WTC11 (cell line): ENCODE measurements around the gene NFKBIE. TPM values are rescaled to one million over a fixed set of nuclear protein-coding genes. Genes with fewer than 3 reads are reported as not detected.

Experiments used
- ATAC-seq: fragments of 200-7000 bp; cut with Tn5 transposase; 2 replicates; pipeline ENCODE4 v1.10.0; 2021; ENCODE audit warnings: mild to moderate bottlenecking, moderate library complexity
- CTCF ChIA-PET: fragments of 300-600 bp; sonication (Branson Sonifier 250); formaldehyde crosslinking; loops from one replicate; lab custom pipeline; 2021; ENCODE audit warnings: antibody characterized with exemption; lab: Charles Lee
- POLR2A ChIA-PET: fragments of 350-600 bp; sonication (Branson Sonifier 250); formaldehyde crosslinking; loops from one replicate; lab custom pipeline; 2021; ENCODE audit warnings: antibody characterized with exemption; lab: Charles Lee
- DNase-seq: peaks from one replicate; pipeline ENCODE4 v3.0.0; 2021; ENCODE audit warnings: low spot score
- H3K27ac Mint-ChIP-seq: 2 replicates; pipeline ENCODE4 v1.8.0; 2021; ENCODE audit warnings: mixed read lengths
- H3K27me3 Mint-ChIP-seq: 2 replicates; pipeline ENCODE4 v1.8.0; 2021; ENCODE audit warnings: low read depth, mild to moderate bottlenecking, moderate library complexity, mixed read lengths
- H3K36me3 Mint-ChIP-seq: 2 replicates; pipeline ENCODE4 v1.8.0; 2021; ENCODE audit warnings: mixed read lengths
- H3K4me1 Mint-ChIP-seq: 2 replicates; pipeline ENCODE4 v1.8.0; 2022; ENCODE audit warnings: mixed read lengths
- H3K4me3 Mint-ChIP-seq: 2 replicates; pipeline ENCODE4 v1.8.0; 2021; ENCODE audit warnings: mild to moderate bottlenecking, moderate library complexity, mixed read lengths
- H3K9me3 Mint-ChIP-seq: 2 replicates; pipeline ENCODE4 v1.8.0; 2021; ENCODE audit warnings: mixed read lengths
- FOXJ3 ChIP-seq: sonication (generic); formaldehyde crosslinking; IDR thresholded peaks from 2 replicates; pipeline ENCODE4 v1.9.0; 2021; ENCODE audit warnings: missing genetic modification reagents, mild to moderate bottlenecking, borderline replicate concordance
- MXD4 ChIP-seq: fragments of 250-450 bp; sonication (Bioruptor Pico); IDR thresholded peaks from 2 replicates; pipeline ENCODE4 v1.8.0; 2021; ENCODE audit warnings: mild to moderate bottlenecking, moderate library complexity, borderline replicate concordance
- NFATC4 ChIP-seq: fragments of 250-450 bp; sonication (Bioruptor Pico); IDR thresholded peaks from 2 replicates; pipeline ENCODE4 v1.9.0; 2021; ENCODE audit warnings: mild to moderate bottlenecking
- RORB ChIP-seq: fragments of 250-450 bp; sonication (Bioruptor Pico); IDR thresholded peaks from 2 replicates; pipeline ENCODE4 v1.9.0; 2021; ENCODE audit warnings: mild to moderate bottlenecking
- SP1 ChIP-seq: sonication (generic); formaldehyde crosslinking; conservative IDR thresholded peaks from 2 replicates; pipeline ENCODE4 v1.8.1; 2022; ENCODE audit warnings: missing genetic modification reagents
- TEAD1 ChIP-seq: sonication (generic); formaldehyde crosslinking; IDR thresholded peaks from 2 replicates; pipeline ENCODE4 v1.8.0; 2022; ENCODE audit warnings: mild to moderate bottlenecking, missing genetic modification reagents
- ZNF121 ChIP-seq: sonication (generic); formaldehyde crosslinking; IDR thresholded peaks from 2 replicates; pipeline ENCODE4 v1.8.0; 2023; ENCODE audit warnings: missing genetic modification reagents
- ZNF232 ChIP-seq: sonication (generic); formaldehyde crosslinking; IDR thresholded peaks from 2 replicates; pipeline ENCODE4 v1.8.0; 2022; ENCODE audit warnings: mild to moderate bottlenecking, missing genetic modification reagents
- ZNF317 ChIP-seq: sonication (generic); formaldehyde crosslinking; IDR thresholded peaks from 2 replicates; pipeline ENCODE4 v1.8.1; 2023; ENCODE audit warnings: low read depth, mild to moderate bottlenecking, moderate library complexity, missing genetic modification reagents, borderline replicate concordance
- total RNA-seq: library from RNA; stranded (reverse); gene quantifications from 3 replicates; pipeline ENCODE4 v1.2.3, GENCODE V29; 2021
- TF ChIP-seq, protein P1 (sequence below): sonication (generic); formaldehyde crosslinking; IDR thresholded peaks from 2 replicates; pipeline ENCODE4 v1.8.0; 2022; ENCODE audit warnings: missing genetic modification reagents
- TF ChIP-seq, protein P2 (sequence below): sonication (generic); formaldehyde crosslinking; IDR thresholded peaks from 2 replicates; pipeline ENCODE4 v1.8.1; 2023; ENCODE audit warnings: mild to moderate bottlenecking, missing genetic modification reagents, moderate library complexity
- TF ChIP-seq, protein P3 (sequence below): fragments of 250-450 bp; sonication (Bioruptor Pico); IDR thresholded peaks from 2 replicates; pipeline ENCODE4 v1.9.0; 2021; ENCODE audit warnings: mild to moderate bottlenecking
- TF ChIP-seq, protein P4 (sequence below): sonication (generic); formaldehyde crosslinking; IDR thresholded peaks from 2 replicates; pipeline ENCODE4 v1.8.1; 2023; ENCODE audit warnings: mild to moderate bottlenecking, moderate library complexity, missing genetic modification reagents
- TF ChIP-seq, protein P5 (sequence below): sonication (generic); formaldehyde crosslinking; IDR thresholded peaks from 2 replicates; pipeline ENCODE4 v1.8.1; 2022; ENCODE audit warnings: mild to moderate bottlenecking, missing genetic modification reagents, moderate library complexity, borderline replicate concordance
- TF ChIP-seq, protein P6 (sequence below): sonication (generic); formaldehyde crosslinking; conservative IDR thresholded peaks from 2 replicates; pipeline ENCODE4 v1.8.1; 2022; ENCODE audit warnings: mild to moderate bottlenecking, missing genetic modification reagents
- TF ChIP-seq, protein P7 (sequence below): sonication (generic); formaldehyde crosslinking; IDR thresholded peaks from 2 replicates; pipeline ENCODE4 v1.8.1; 2023; ENCODE audit warnings: mild to moderate bottlenecking, missing genetic modification reagents, borderline replicate concordance

Gene NFKBIE
- total RNA-seq, 1 experiment from 2014 or later: 10.3 TPM

DNA sequence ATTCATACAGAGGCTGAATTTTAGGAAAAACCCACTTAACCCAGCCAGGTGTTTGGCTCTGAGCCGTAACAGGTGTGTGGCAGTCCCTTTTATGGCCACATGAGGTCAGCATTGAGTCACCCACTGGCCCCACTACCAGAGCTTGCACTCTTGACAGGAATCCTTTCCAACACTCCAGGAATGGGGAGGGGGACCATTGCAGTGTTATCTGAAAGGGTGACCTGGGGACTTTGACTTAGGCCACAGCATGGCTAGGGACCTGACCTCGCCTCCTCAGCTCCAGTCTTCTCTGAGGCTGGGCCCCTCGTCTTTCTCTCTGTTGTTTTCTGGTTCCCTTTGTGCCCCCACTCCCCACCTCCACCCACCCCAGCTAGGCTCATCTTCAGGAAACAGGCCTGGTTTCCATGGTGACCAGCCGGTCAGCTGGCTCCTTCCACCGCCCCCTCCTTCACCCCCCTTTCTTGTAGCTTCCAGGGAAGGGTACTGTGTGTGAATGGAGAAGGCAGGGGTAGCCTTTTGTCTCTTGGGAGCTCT is 2.8 kb upstream of the NFKBIE start (continued):
- TF ChIP-seq, protein P1, sequence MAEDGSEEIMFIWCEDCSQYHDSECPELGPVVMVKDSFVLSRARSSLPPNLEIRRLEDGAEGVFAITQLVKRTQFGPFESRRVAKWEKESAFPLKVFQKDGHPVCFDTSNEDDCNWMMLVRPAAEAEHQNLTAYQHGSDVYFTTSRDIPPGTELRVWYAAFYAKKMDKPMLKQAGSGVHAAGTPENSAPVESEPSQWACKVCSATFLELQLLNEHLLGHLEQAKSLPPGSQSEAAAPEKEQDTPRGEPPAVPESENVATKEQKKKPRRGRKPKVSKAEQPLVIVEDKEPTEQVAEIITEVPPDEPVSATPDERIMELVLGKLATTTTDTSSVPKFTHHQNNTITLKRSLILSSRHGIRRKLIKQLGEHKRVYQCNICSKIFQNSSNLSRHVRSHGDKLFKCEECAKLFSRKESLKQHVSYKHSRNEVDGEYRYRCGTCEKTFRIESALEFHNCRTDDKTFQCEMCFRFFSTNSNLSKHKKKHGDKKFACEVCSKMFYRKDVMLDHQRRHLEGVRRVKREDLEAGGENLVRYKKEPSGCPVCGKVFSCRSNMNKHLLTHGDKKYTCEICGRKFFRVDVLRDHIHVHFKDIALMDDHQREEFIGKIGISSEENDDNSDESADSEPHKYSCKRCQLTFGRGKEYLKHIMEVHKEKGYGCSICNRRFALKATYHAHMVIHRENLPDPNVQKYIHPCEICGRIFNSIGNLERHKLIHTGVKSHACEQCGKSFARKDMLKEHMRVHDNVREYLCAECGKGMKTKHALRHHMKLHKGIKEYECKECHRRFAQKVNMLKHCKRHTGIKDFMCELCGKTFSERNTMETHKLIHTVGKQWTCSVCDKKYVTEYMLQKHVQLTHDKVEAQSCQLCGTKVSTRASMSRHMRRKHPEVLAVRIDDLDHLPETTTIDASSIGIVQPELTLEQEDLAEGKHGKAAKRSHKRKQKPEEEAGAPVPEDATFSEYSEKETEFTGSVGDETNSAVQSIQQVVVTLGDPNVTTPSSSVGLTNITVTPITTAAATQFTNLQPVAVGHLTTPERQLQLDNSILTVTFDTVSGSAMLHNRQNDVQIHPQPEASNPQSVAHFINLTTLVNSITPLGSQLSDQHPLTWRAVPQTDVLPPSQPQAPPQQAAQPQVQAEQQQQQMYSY (CRISPR knock-in tag): no peak
- TF ChIP-seq, protein P2, sequence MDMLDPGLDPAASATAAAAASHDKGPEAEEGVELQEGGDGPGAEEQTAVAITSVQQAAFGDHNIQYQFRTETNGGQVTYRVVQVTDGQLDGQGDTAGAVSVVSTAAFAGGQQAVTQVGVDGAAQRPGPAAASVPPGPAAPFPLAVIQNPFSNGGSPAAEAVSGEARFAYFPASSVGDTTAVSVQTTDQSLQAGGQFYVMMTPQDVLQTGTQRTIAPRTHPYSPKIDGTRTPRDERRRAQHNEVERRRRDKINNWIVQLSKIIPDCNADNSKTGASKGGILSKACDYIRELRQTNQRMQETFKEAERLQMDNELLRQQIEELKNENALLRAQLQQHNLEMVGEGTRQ (CRISPR knock-in tag): no peak

DNA sequence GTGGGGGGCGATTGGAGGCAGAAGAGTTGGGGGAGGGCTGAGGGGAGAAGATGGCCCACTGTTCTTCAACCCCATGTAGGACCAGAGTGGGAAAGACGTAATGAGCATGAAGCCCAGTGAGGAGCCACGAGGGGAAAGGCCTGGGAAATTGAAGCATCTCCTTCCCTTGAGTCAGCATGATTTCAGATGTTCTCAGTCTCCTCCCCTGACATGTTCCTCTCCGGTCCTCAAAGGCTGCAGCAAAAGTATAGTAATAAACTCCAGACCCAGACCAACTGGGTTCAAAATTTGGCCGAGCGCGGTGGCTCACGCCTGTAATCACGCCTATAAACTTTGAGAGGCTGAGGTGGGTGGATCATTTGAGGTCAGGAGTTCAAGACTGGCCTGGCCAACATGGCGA is 1.9 kb upstream of the NFKBIE start:
- CTCF ChIA-PET: interaction anchor here (1.1 to 6.3 kb wide), 12 partner anchors 24 to 497 kb away, joined by 3 to 109 read pairs (median 8); partner anchors contain the start of genes AARS2, SPATS1 and VEGFA
- POLR2A ChIA-PET: no interaction called here
- Mint-ChIP-seq H3K4me3 (no peak overlapping the region), H3K27me3 (peaks cover 28% of the 10 kb centered on the region), H3K27ac (no peak overlapping the region), H3K36me3 (no peaks in the 10 kb centered on the region), H3K4me1 (peaks cover 52% of the 10 kb centered on the region), H3K9me3 (no peaks in the 10 kb centered on the region)
- ATAC-seq (no peak), DNase-seq (no peak)
- TF ChIP-seq RORB (CRISPR knock-in tag): no peak
- TF ChIP-seq FOXJ3 (CRISPR knock-in tag): no peak
- TF ChIP-seq, protein P3, sequence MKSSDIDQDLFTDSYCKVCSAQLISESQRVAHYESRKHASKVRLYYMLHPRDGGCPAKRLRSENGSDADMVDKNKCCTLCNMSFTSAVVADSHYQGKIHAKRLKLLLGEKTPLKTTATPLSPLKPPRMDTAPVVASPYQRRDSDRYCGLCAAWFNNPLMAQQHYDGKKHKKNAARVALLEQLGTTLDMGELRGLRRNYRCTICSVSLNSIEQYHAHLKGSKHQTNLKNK (CRISPR knock-in tag): no peak
- no peak for TF ChIP-seq TEAD1 (CRISPR knock-in tag)
- no peak for TF ChIP-seq ZNF317 (CRISPR knock-in tag)
- TF ChIP-seq, protein P4, sequence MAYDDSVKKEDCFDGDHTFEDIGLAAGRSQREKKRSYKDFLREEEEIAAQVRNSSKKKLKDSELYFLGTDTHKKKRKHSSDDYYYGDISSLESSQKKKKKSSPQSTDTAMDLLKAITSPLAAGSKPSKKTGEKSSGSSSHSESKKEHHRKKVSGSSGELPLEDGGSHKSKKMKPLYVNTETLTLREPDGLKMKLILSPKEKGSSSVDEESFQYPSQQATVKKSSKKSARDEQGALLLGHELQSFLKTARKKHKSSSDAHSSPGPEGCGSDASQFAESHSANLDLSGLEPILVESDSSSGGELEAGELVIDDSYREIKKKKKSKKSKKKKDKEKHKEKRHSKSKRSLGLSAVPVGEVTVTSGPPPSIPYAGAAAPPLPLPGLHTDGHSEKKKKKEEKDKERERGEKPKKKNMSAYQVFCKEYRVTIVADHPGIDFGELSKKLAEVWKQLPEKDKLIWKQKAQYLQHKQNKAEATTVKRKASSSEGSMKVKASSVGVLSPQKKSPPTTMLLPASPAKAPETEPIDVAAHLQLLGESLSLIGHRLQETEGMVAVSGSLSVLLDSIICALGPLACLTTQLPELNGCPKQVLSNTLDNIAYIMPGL: no peak
- TF ChIP-seq, protein P5, sequence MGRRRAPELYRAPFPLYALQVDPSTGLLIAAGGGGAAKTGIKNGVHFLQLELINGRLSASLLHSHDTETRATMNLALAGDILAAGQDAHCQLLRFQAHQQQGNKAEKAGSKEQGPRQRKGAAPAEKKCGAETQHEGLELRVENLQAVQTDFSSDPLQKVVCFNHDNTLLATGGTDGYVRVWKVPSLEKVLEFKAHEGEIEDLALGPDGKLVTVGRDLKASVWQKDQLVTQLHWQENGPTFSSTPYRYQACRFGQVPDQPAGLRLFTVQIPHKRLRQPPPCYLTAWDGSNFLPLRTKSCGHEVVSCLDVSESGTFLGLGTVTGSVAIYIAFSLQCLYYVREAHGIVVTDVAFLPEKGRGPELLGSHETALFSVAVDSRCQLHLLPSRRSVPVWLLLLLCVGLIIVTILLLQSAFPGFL: no peak
- TF ChIP-seq ZNF121: no peak
- no peak for TF ChIP-seq NFATC4
- no peak for TF ChIP-seq SP1 (CRISPR knock-in tag)
- TF ChIP-seq, protein P6, sequence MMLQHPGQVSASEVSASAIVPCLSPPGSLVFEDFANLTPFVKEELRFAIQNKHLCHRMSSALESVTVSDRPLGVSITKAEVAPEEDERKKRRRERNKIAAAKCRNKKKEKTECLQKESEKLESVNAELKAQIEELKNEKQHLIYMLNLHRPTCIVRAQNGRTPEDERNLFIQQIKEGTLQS (CRISPR knock-in tag): no peak
- TF ChIP-seq MXD4 (CRISPR knock-in tag): no peak
- TF ChIP-seq ZNF232: no peak
- TF ChIP-seq, protein P7, sequence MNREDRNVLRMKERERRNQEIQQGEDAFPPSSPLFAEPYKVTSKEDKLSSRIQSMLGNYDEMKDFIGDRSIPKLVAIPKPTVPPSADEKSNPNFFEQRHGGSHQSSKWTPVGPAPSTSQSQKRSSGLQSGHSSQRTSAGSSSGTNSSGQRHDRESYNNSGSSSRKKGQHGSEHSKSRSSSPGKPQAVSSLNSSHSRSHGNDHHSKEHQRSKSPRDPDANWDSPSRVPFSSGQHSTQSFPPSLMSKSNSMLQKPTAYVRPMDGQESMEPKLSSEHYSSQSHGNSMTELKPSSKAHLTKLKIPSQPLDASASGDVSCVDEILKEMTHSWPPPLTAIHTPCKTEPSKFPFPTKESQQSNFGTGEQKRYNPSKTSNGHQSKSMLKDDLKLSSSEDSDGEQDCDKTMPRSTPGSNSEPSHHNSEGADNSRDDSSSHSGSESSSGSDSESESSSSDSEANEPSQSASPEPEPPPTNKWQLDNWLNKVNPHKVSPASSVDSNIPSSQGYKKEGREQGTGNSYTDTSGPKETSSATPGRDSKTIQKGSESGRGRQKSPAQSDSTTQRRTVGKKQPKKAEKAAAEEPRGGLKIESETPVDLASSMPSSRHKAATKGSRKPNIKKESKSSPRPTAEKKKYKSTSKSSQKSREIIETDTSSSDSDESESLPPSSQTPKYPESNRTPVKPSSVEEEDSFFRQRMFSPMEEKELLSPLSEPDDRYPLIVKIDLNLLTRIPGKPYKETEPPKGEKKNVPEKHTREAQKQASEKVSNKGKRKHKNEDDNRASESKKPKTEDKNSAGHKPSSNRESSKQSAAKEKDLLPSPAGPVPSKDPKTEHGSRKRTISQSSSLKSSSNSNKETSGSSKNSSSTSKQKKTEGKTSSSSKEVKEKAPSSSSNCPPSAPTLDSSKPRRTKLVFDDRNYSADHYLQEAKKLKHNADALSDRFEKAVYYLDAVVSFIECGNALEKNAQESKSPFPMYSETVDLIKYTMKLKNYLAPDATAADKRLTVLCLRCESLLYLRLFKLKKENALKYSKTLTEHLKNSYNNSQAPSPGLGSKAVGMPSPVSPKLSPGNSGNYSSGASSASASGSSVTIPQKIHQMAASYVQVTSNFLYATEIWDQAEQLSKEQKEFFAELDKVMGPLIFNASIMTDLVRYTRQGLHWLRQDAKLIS (CRISPR knock-in tag): no peak
